Measurements from ENCODE around the gene LIPG.
"Not testable (repeated sequence)": the region's sequence is repeated elsewhere in the genome, so short reads cannot be mapped to it uniquely, and the experiment has no call there.

Gene LIPG

GRCh38 chr18:49546719-49547273, 15.1 kb upstream of the LIPG start:
- no peak for DNase-seq (ENCODE audit: low read depth in 2 of 2)

GRCh38 chr18:49547701-49548100, 14.2 kb upstream of the LIPG start:
- no peak for DNase-seq (ENCODE audit: low read depth in 2 of 2)

DNA sequence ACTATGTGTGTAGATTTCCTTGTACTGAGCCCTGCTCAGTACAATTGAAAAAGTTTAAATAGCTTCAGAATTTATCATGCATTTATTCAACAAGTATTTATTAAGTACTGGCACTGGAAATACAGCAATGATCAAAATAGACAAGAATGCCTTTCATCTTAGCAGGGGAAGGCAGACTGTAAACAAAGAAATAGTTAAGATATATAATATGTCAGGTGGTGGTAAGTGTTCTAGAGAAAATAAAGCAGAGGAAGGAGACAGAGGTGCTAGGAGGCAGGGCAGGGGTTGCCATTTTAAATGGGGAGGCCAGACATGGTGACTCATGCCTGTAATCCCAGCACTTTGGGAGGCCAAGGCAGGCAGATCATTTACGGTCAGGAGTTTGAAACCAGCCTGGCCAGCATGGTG, 13.6 kb upstream of the LIPG start:
- DNase-seq (ENCODE audit: low read depth in 2 of 2): no peak

DNA sequence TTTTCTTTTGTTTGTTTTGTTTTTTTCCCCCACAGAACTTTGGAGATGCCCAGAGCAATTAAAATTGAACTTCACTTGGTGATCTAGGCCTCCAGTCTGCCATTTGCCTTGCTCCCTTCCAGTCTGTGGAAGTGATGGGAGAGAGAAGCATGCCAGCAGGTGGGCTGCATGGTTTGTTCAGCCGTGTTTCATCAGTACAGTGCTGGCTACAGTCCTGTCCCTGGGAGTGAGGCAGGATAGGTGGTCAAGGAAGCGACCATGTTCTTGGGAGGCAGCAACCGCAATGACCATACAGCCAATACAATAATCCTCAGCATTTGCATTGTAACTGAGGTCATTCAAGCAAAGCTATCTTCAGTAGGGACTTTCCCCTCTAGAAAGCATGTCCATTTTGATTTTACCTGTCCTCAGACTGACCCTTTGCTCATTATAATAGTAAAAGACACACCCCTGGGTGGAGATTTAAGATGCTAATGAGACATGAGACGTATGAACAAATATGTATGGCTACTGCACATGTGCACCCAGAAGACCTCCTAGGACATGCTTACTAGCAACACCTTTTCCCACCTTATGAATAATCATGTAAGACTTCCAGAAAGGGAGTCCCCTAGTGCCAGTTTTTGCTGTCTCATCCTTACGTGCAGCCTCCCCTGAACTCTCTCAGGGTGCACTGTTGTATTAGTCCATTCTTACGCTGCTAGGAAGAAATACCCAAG, 11.1 kb upstream of the LIPG start:
- DNase-seq (ENCODE audit: low read depth in 2 of 2): no peak

DNA sequence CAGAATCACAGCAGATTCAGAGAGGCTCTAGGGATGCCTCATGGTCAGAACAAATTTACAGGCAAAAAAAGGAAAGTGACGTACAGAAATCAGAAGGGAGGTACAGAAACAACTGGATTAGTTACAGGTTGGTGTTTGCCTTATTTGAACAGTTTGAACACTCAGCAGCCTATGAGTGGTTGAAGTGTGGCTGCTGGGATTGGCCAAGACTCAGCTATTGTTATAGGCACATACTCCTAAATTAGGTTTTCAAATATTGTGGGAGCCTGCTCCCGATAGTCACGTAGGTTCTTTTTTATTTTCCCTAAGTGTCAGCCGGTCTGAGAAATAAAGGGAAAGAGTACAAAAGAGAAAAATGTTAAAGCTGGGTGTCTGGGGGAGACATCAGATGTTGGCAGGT, 8.9 kb upstream of the LIPG start:
- no peak for DNase-seq (ENCODE audit: low read depth in 2 of 2)

GRCh38 chr18:49555641-49556040, 6.2 kb upstream of the LIPG start:
- DNase-seq (ENCODE audit: low read depth in 2 of 2): no peak

DNA sequence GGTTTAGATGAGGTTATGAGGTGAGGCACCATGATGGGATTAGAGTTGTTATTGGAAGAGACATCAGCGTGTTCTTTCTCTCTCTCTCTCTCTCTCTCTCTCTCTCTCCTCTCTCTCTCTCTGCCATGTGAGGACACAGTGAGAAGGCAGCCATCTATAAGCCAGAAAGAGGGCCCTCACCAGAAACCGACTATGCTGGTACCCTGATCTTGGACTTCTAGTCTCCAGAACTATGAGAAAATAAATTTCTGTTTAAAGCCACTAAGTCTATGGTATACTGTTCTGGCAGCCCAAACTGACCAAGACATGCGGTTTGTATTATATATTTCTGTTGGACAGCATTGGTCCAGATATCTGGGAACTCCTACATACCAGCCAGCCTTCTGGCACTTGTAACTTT, 3.5 kb upstream of the LIPG start:
- no peak for DNase-seq (ENCODE audit: low read depth in 2 of 2)

DNA sequence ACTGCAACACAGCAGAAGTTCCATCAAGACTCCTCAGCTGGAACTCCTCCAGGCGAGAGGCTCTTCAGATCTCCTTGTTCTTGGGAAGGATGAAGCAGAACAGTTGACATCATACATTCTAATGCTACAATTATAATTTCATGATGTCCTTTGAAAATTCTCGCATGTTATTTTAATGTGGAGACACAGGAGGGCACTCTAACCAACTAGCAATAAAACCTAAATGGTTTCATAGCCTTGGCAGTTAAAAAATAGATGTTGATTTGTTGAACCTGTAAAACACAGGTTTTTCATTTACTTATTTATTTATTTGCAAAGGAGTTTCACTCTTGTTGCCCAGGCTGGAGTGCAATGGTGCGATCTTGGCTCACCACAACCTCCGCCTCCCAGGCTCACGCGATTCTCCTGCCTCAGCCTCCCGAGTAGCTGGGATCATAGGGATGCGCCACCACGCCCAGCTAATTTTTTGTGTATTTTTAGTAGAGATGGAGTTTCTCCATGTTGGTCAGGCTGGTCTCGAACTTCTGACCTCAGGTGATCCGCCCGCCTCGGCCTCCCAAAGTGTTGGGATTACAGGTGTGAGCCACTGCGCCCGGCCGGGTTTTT, 2.4 kb upstream of the LIPG start:
- DNase-seq (ENCODE audit: low read depth in 2 of 2): not testable (repeated sequence)

DNA sequence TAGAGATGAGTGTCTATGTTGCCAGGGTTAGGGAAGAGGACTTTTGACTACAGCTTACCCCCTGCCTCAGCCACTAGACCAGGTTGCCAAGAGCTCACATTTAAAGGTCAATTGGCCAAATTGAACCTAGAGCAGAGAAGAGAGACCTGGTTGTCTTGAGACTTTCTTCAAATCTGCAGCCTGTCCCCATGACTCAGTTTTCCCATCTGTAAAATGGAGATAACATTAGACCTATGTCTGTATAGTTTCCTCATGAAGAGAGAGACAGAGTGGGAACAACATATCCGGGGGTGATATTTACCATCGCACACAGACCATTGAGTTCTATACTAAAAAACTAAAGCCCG, 1.6 kb upstream of the LIPG start:
- no peak for DNase-seq (ENCODE audit: low read depth in 2 of 2)

- DNase-seq (ENCODE audit: low read depth in 2 of 2): no peak
Observed at GRCh38 chr18:49560624-49561288, 1.1 kb upstream of the LIPG start.

DNA sequence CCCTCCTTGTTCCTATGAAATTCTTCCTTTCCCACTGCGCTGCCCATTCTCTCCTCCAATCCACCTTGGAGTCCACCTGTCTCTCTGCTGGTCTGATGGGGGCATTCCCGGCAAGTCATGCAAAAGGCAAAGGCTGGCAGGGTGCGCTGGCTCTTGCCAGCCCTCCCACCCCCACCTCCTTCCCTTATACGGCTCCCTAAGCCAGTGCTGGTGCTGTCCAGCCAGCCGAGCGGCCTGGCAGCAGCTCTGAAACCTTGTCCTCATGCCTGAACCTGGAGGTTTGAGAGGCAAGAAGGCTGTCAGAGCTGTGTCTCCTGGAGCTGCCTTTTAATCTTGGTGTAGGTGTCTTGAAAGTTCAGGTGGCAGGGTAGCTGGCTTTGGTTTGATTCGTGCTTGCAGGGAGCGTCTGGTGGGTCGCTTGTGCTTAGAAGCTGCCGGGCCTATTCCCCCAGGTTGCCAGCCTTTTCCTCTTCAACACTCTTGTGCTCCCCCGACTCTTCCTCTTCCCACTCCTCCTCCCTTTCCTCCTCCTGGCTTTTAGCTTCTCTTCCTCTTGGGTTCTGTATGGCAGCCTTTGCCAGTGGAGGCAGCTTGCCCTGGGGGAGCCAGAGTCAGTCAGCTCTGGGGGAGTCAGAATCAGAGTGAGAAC, 748 bp downstream of the LIPG start:
- DNase-seq (ENCODE audit: low read depth in 2 of 2): no peak

DNA sequence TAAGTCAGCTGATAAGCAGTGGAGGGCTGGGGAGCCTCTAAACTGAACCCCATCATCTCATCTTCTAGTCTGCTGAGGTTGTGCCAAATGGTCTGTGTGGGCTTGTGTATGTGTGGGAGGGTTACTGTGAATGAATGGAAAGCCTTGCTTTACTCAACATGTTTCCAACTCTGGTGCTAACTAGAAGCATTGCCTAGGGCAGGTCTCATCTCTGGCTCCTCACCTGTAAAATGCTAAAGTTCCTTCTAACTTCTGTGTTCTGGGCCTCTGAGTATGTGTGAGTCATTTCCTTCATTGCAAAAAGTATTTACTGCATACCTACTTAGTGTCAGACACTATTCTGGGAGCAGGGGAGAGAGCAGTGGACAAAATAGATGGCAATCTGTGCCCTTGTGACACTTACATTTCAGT, 1.3 kb downstream of the LIPG start:
- DNase-seq (ENCODE audit: low read depth in 2 of 2): no peak

DNA sequence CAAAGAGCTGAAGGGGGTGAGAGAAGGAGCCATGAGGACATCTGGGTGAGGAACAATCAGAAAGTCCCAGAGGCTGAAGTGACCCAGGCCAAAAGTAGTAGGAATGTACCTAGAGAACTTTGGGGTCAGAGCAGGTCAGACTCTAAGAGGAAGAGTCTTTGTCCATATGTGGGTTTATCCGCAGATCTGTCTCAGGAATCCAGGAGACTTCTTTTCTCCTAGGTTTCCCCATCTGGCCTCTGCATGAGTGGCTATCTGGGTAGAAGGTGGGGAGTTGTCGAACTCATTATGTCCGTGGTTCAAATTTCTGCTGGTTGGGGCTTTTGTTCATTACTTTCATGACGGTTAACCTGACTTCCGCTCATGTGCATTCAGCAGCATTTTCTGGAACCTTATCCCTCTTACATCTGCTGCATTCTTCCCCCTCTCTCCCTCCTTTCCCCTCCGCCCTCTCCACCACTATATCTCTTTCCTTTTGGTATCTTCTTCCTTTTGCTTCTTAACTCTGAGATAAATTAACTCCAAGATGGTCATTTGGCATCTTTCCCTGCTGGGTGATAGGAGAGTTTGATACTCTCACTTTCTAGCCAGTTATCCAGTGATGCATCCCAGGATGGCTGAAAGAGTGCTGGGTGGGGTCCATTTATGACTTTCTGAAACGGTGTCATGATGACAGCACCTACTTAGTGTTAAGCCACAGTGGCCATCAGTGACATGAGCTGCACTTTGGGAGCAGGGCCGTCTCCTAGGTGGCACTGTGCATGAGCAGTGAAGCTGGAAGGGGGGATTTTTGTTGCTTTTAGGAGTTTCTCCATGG, 2.1 kb downstream of the LIPG start:
- DNase-seq (ENCODE audit: low read depth in 2 of 2): no peak

DNA sequence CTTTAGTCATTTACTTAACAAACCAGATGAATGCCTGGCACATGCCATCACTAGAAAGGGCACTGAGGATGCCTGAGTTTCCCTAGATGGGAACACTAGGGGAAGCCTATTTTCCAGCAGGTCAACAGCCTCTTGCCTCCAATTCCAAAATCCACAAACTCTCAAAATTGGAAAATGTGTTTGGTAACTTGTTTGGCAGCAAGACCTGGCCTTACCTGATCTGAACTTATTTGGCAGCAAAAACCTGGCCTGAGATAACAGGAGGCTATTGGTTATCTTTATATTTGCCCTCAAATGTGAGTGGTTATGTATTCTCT, 2.6 kb downstream of the LIPG start:
- no peak for DNase-seq (ENCODE audit: low read depth in 2 of 2)

DNA sequence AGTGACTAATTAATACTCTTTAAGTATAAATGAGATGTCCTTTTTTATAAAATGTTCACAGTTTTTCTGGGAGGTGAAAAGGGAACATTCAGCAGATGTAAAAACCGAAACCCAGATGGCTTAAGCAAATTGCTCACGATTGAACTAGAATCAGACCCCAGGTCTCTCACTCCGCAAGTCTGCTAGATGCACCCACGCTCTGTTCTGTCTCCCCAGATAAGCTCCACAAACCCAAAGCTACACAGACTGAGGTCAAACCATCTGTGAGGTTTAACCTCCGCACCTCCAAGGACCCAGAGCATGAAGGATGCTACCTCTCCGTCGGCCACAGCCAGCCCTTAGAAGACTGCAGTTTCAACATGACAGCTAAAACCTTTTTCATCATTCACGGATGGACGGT, 3.2 kb downstream of the LIPG start:
- no peak for DNase-seq (ENCODE audit: low read depth in 2 of 2)

DNA sequence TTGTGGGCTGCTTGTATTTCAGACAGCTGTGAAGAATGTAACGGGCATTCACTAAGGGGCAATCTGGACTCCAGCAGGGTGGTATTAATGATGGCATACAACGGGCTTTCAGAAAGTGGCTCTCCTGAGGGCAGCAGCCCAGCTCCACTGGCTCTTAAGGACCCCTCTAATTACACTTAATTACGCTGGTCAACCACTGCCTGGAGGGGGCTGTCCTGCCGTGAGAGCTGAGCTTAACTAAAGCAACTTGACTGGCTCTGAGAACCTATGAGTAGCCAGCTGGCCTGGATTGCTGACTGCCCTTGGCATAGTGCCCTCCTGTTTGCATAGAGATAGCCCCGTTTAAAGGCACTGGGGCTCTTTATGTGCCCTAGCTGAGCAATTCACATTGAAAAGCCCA, 3.8 kb downstream of the LIPG start:
- DNase-seq (ENCODE audit: low read depth in 2 of 2): no peak

- no peak for DNase-seq (ENCODE audit: low read depth in 2 of 2)
Observed at GRCh38 chr18:49566217-49566770, 4.4 kb downstream of the LIPG start.

DNA sequence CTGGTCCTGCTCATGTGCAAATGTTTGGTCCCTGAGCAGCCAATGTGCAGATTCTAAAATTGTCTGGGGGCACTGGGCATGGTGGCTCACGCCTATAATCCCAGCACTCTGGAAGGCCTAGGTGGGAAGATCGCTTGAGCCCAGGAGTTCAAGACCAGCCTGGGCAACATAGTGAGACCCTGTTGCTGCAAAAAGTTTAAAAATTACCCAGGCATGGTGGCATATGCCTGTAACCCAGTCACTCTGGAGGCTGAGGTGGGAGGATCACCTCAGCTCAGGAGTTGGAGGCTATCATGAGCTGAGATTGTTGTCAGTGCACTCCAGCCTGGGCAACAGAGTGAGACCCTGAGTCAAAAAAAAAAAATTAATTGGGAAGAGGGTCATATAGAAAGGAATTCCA, 5.1 kb downstream of the LIPG start:
- no peak for DNase-seq (ENCODE audit: low read depth in 2 of 2)

- DNase-seq (ENCODE audit: low read depth in 2 of 2): no peak
Observed at GRCh38 chr18:49569724-49570123, 7.9 kb downstream of the LIPG start.

GRCh38 chr18:49570836-49571235, 9.0 kb downstream of the LIPG start:
- DNase-seq (ENCODE audit: low read depth in 2 of 2): no peak

DNA sequence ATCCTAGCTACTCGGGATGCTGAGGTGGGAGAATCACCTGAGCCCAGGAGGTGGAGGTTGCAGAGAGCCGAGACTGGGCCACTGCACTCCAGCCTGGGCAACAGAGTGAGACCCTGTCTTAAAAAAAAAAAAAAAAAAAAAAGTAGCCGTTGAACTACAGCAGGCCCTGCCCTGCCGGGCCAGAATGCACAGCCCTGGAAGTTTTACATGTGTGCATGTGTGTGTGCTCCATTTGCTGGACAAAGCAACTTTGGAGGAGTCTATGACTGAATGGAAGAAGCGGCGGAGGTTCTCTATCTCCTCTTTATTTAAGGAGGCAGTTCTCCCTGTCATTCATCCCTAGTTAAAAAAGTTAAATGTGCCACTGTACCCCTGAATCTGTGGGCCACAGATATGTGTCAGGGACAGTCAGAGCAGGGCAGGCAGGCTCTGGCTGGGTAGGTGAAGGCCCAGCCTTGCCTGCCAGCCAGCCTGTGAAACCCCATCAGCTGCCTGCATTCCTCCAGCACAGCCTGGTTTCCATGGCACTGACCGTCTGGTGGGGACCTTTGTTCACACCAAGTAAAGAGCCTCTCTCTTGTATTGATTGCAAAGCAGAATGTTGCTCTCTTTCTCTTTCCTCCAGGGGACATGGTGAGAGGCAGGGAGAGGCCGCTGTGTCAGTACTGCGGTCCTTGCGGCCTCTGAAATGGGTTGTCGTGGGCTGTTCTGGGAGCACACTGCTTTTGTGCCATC, 10.9 kb downstream of the LIPG start:
- no peak for DNase-seq (ENCODE audit: low read depth in 2 of 2)

All from stimulated activated CD4-positive, alpha-beta T cell treated with anti-CD3 and anti-CD28 coated beads, Interleukin-1b, Interleukin-23, amount 100 ng/mL, for 1 hour (primary cell).